OCI-LY7 (cell line): ENCODE data around the gene HSD17B13.

ENCODE experiments used
- CTCF ChIP-seq: fragments of 200-600 bp; sonication (generic); conservative IDR thresholded peaks from 2 replicates; pipeline ENCODE4 v1.5.1; 2014; ENCODE audit warnings: mild to moderate bottlenecking, antibody characterized with exemption, low read length, moderate library complexity, mixed read lengths
- EZH2phosphoT487 ChIP-seq: fragments of 200-600 bp; sonication (generic); IDR thresholded peaks from 2 replicates; pipeline ENCODE4 v1.6.1; 2018; ENCODE audit warnings: low read depth, borderline replicate concordance, mild to moderate bottlenecking, mixed run types, antibody characterized with exemption, low read length, moderate library complexity, mixed read lengths

GRCh38 chr4:87270144-87270543 is 52.5 kb downstream of the HSD17B13 start:
- peak; percentile 51 for TF ChIP-seq CTCF
- no peak for TF ChIP-seq EZH2phosphoT487
